ENCODE measurements around the gene E2F3. TPM values are rescaled to one million over a fixed set of nuclear protein-coding genes. Genes with fewer than 3 reads are reported as not detected.

E2F3 gene
- total RNA-seq, 6 experiments from 2014 or later: 1.1 to 6.3 (median 4.1) TPM

GRCh38 chr6:20541382-20541781, 139.7 kb downstream of the E2F3 start:
- intact Hi-C loops (cut with DNase I): no loop called here
- TF ChIP-seq POLR2A (IDR thresholded peaks at IDR 0.05): no peak
- TF ChIP-seq CTCF (IDR thresholded peaks at IDR 0.05): no peak
- ATAC-seq (peak in 2 of 4 donors; percentile 34 to 50), DNase-seq (no peak)
- Histone ChIP-seq H3K4me1 (peaks cover 0 to 6% (median 3%) of the 10 kb centered on the region in 4 donors), H3K27me3 (no peaks in the 10 kb centered on the region), H3K27ac (no peak overlapping the region), H3K9me3 (no peaks in the 10 kb centered on the region), H3K4me3 (no peak overlapping the region), H3K36me3 (peaks cover 0 to 4% (median under 1%) of the 10 kb centered on the region in 4 donors)
- WGBS (ENCODE audit: insufficient coverage, low coverage, low lambda C conversion rate, missing lambda C conversion rate): 93% methylated on average over 2 of the region's 6 CpGs

- Histone ChIP-seq H3K36me3 (peaks cover 0 to 9% (median under 1%) of the 10 kb centered on the region in 4 donors), H3K27me3 (no peaks in the 10 kb centered on the region), H3K27ac (no peak overlapping the region), H3K9me3 (no peaks in the 10 kb centered on the region), H3K4me1 (peaks cover 0 to 6% (median 3%) of the 10 kb centered on the region in 4 donors), H3K4me3 (no peak overlapping the region)
- intact Hi-C loops (cut with DNase I): no loop called here
- WGBS (ENCODE audit: insufficient coverage, low coverage, low lambda C conversion rate, missing lambda C conversion rate): 62% methylated on average over 2 of the region's 2 CpGs
- no peak for DNase-seq
- TF ChIP-seq CTCF (IDR thresholded peaks at IDR 0.05) (no peak), POLR2A (IDR thresholded peaks at IDR 0.05) (no peak)
- peak; percentile 11 to 80 (median 62) for ATAC-seq
Measured at GRCh38 chr6:20542927-20543602, 141.4 kb downstream of the E2F3 start.

Small RNAs within 50 kb of the gene (small RNA-seq; reads per million reads assigned to genes)
- 0 reads per million in 2 experiments for gene RF00019
- gene RNU6-141P: 0 reads per million in 2 experiments

Other genes with a start within 250 kb of the E2F3 start
- gene MBOAT1, start 189.4 kb upstream of the E2F3 start, total RNA-seq: 10 to 100 TPM in 1 of 6 experiments, 1 to 10 TPM in 5; 3.6 to 10.0 (median 5.9) TPM
- 1 to 10 TPM; 4.5 to 7.0 (median 6.2) TPM for gene CDKAL1, start 132.6 kb downstream of the E2F3 start, total RNA-seq

All from right lobe of liver (tissue), 6 donors.